LNCAP (cell line): ENCODE data around the gene PREB.

Experiments
- TF ChIP-seq, protein P1 (sequence below): fragments of 450-650 bp; IDR thresholded peaks from 2 replicates; pipeline ENCODE4 v1.5.1; 2017; ENCODE audit warnings: mild to moderate bottlenecking

Gene PREB

DNA sequence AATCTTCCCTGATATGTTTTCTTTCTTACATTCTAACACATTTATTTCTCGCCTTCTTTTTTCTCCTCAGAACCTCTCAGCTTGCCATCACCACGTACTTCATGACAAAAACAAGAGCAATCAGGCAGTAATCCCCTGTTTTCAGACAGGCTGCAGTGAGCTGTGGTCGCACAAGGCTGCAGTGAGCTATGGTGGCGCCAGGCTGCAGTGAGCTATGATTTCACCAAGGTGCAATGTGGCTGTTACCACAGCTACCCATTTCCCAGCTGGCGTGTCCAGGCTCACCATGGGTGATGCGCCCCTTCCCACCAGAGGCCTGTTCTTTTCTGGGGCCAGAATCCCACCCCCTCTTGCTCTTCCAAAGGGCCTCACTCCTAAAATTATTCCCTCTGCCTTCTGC is 40.2 kb upstream of the PREB start:
- TF ChIP-seq, protein P1, sequence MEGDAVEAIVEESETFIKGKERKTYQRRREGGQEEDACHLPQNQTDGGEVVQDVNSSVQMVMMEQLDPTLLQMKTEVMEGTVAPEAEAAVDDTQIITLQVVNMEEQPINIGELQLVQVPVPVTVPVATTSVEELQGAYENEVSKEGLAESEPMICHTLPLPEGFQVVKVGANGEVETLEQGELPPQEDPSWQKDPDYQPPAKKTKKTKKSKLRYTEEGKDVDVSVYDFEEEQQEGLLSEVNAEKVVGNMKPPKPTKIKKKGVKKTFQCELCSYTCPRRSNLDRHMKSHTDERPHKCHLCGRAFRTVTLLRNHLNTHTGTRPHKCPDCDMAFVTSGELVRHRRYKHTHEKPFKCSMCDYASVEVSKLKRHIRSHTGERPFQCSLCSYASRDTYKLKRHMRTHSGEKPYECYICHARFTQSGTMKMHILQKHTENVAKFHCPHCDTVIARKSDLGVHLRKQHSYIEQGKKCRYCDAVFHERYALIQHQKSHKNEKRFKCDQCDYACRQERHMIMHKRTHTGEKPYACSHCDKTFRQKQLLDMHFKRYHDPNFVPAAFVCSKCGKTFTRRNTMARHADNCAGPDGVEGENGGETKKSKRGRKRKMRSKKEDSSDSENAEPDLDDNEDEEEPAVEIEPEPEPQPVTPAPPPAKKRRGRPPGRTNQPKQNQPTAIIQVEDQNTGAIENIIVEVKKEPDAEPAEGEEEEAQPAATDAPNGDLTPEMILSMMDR: no peak

DNA sequence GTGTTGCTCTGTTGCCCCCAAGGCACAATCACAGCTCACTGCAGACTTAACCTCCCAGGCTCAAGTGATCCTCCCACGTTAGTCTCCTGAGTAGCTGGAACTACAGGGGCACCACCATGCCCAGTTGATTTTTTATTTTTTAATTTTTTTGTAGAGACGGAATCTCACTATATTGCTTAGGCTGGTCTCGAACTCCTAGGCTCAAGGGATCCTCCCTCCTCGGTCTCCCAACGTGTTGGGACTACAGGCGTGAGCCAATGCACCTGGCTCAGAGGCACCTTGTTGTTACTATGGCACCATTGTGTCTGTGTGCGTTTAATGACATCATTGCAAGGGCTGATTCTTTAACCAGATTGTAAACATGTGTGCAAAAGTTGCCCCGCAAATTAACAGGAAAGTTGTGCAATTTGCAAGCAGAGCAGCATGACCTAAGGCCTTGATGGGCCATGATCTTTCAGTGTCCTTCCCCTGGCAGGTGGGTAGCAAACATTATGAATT is 37.0 kb upstream of the PREB start:
- TF ChIP-seq, protein P1: no peak

DNA sequence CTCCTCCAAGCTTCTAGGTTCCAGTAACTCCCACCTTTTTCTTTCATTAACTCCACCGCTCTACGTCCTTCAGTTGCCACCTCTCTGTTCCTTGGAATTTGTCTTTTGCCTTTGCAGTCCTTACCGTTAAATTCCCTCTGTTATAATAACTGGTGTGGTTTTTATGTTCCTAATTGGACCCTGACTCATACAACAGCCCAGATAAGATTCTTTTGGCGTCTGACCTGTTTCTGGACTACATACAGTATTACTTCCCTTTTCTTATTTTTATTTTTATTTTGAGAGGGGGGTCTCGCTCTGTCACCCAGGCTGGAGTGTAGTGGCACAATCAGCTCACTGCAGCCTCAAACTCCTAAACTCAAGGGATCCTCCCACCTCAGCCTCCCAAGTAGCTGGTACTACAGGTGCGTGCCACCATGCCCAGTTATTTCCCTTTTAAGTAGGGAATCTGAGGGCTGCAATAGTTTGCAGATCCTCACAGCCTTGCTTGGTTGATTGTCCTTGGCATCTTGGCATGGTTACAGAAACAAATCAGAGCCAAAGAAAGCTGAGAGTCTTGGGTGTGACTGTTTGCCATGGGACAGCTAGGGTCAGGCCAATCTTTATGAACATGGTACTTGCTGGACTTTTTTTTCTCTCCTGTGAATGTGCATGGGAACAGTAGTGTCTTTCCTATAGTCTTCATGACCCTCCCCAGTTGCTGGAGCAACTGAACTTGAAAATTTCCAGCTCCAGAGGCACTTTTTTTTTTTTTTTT is 36.3 kb upstream of the PREB start:
- TF ChIP-seq, protein P1: no peak

DNA sequence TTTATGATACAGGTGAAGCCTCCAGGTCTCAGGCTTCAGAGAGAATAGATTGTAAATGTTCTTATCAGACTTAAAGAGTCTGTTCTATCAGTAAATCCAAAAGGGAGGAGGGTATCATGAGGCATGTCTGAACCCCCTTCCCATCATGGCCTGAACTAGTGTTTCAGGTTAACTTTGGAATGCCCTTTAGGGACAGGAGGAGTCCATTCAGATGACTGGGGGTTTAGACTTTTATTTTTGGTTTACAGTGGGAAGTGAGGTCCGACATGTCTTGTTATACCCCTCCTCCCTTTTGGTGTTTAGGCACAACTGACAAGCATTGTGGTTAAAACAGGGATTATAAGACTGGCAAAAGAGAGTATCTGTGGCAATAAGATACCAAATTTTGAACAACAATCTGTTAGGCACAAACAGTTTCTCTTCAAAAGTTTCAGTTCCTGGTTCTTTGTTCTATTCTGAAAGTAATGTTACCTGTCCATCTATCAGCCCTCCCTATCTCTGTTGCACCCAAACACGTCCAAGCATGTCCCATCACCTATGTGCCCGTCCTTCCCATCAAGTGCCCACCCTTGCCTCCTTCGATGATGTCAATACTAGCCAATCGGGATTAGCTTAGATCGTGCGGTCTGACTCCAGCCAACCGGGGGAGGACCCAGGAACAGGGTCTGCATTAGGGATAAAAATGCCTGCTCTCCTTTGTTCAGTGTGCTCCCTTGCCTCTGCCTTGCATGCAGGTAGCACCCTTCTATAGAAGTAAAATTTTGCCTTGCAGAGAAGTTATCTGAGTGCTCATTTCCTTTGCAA is 30.7 kb upstream of the PREB start:
- TF ChIP-seq, protein P1: no peak

GRCh38 chr2:27162151-27163121 is 28.0 kb upstream of the PREB start:
- TF ChIP-seq, protein P1: no peak

DNA sequence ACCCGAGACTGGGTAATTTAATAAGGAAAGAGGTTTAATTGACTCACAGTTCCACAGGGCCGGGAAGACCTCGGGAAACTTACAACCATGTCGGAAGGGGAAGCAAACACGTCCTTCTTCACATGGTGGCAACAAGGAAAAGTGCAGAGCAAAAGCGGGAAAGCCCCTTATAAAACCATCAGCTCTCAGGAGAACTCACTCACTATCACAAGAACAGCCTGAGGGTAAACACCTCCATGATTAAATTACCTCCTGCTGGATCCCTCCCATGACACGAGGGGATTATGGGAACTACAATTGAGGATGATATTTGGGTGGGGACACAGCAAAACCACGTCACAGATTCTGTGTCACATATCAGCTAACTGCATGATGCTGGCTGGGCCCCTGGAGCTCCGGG is 25.8 kb upstream of the PREB start:
- TF ChIP-seq, protein P1: no peak

DNA sequence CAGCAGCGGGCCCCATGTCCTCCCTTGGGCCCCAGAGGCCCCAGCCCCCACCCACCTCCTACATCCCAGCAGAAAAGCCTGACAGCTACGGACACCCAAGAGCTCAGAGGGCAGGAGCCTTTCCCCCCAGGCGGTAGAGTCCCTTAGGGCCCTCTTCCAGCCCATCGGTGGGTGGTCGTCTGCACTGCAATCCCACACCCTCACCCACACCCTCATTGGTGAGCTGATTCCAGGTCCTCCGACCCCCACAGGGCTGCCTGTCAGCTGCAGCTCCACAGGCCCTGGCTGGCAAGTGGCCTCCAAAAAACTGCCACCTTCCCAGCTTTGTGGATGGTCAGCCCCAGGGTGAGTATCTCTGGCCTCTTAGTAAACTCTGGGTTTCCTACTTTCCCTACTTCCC is 24.8 kb upstream of the PREB start:
- TF ChIP-seq, protein P1: no peak
